DOHH2 (cell line): ENCODE measurements around the gene ARMC9.
"Not testable (repeated sequence)": the region's sequence is repeated elsewhere in the genome, so short reads cannot be mapped to it uniquely, and the experiment has no call there.

Source experiments
- H3F3A ChIP-seq: fragments of 200-600 bp; sonication (generic), shearing (Covaris generic); 2 replicates; pipeline ENCODE4 v1.6.0; 2016; ENCODE audit warnings: antibody characterized with exemption, mild to moderate bottlenecking; ENCODE audit not compliant: control insufficient read depth, insufficient read depth
- H3K27ac ChIP-seq: fragments of 200-600 bp; sonication (generic); 2 replicates; pipeline ENCODE4 v1.5.1; 2014; ENCODE audit warnings: low read depth, mild to moderate bottlenecking, low read length, moderate library complexity
- H3K27me3 ChIP-seq: fragments of 200-600 bp; sonication (generic); 2 replicates; pipeline ENCODE4 v1.6.1; 2014; ENCODE audit warnings: mild to moderate bottlenecking, low read length, mixed read lengths; ENCODE audit not compliant: control insufficient read depth
- H3K36me3 ChIP-seq: fragments of 200-600 bp; sonication (generic); 2 replicates; pipeline ENCODE4 v1.6.1; 2014; ENCODE audit warnings: mild to moderate bottlenecking, low read length, moderate library complexity, mixed read lengths; ENCODE audit not compliant: control insufficient read depth
- H3K4me1 ChIP-seq: fragments of 200-600 bp; sonication (generic); 2 replicates; pipeline ENCODE4 v1.6.1; 2014; ENCODE audit warnings: mild to moderate bottlenecking, low read length, mixed read lengths; ENCODE audit not compliant: control insufficient read depth
- H3K4me2 ChIP-seq: fragments of 200-600 bp; sonication (generic); 2 replicates; pipeline ENCODE4 v1.6.0; 2014; ENCODE audit warnings: mild to moderate bottlenecking, low read length, moderate library complexity
- H3K4me3 ChIP-seq: fragments of 200-600 bp; sonication (generic); 2 replicates; pipeline ENCODE4 v1.5.1; 2014; ENCODE audit warnings: mild to moderate bottlenecking, low read length, mixed read lengths
- H3K79me2 ChIP-seq: fragments of 200-600 bp; sonication (generic); 2 replicates; pipeline ENCODE4 v1.6.1; 2014; ENCODE audit warnings: mild to moderate bottlenecking, low read length, mixed read lengths; ENCODE audit not compliant: control insufficient read depth
- H3K9me2 ChIP-seq: fragments of 200-600 bp; sonication (generic); replicated peaks from 2 replicates; pipeline ENCODE4 v1.6.1; 2014; ENCODE audit warnings: mild to moderate bottlenecking, low read length, mixed read lengths; ENCODE audit not compliant: control insufficient read depth
- H3K9me3 ChIP-seq: fragments of 200-600 bp; sonication (generic); 2 replicates; pipeline ENCODE4 v1.6.1; 2014; ENCODE audit warnings: antibody characterized with exemption, low read length, mixed read lengths; ENCODE audit not compliant: control insufficient read depth, insufficient read depth
- H4K20me1 ChIP-seq: fragments of 200-600 bp; sonication (generic); 2 replicates; pipeline ENCODE4 v1.6.0; 2014; ENCODE audit warnings: low read depth, mild to moderate bottlenecking, antibody characterized with exemption, low read length, moderate library complexity; ENCODE audit not compliant: control insufficient read depth, insufficient read depth
- EZH2phosphoT487 ChIP-seq: fragments of 200-600 bp; sonication (generic); IDR thresholded peaks from 2 replicates; pipeline ENCODE4 v1.6.1; 2017; ENCODE audit warnings: borderline replicate concordance, mild to moderate bottlenecking, antibody characterized with exemption, low read length, moderate library complexity, mixed read lengths
- TF ChIP-seq, protein P1 (sequence below): fragments of 200-600 bp; sonication (generic); IDR thresholded peaks from one replicate; pipeline ENCODE4 v1.5.1; 2014; ENCODE audit warnings: antibody characterized with exemption, mild to moderate bottlenecking, low read depth, low read length; ENCODE audit not compliant: poor library complexity, severe bottlenecking

Gene ARMC9

DNA sequence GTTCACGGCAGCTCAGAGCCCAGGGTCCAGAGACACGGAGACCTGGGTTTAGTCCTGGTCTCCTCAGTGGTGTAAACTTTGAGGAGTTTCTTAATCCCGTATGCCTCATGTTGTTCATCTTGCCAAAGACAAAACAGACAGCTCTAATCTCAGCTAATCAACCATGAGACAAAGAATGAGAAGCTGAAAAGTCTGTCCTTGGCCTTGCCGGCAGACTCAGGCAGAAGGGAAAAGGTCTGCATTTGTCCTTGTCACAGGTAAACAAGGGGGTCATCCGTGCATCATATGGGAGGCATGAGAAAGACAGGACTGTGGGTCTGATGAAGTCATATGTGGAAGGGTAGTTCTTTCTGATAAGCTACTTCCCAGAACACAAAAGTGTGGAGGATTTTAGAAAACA is 1.8 kb upstream of the ARMC9 start:
- H3K4me1 ChIP-seq, result peaks cover 12% of the 10 kb centered on the region
- H3K27ac ChIP-seq, result no peak overlapping the region
- no peaks in the 10 kb centered on the region; the same call in 1 of the 2 replicates for H3K79me2 ChIP-seq
- no peaks in the 10 kb centered on the region for H4K20me1 ChIP-seq
- no peaks in the 10 kb centered on the region for H3K9me3 ChIP-seq
- no peaks in the 10 kb centered on the region for H3K9me2 ChIP-seq
- no peak for TF ChIP-seq EZH2phosphoT487
- TF ChIP-seq, protein P1, sequence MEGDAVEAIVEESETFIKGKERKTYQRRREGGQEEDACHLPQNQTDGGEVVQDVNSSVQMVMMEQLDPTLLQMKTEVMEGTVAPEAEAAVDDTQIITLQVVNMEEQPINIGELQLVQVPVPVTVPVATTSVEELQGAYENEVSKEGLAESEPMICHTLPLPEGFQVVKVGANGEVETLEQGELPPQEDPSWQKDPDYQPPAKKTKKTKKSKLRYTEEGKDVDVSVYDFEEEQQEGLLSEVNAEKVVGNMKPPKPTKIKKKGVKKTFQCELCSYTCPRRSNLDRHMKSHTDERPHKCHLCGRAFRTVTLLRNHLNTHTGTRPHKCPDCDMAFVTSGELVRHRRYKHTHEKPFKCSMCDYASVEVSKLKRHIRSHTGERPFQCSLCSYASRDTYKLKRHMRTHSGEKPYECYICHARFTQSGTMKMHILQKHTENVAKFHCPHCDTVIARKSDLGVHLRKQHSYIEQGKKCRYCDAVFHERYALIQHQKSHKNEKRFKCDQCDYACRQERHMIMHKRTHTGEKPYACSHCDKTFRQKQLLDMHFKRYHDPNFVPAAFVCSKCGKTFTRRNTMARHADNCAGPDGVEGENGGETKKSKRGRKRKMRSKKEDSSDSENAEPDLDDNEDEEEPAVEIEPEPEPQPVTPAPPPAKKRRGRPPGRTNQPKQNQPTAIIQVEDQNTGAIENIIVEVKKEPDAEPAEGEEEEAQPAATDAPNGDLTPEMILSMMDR, result no peak
- H3K4me3 ChIP-seq, result no peak overlapping the region
- H3F3A ChIP-seq, result no peaks in the 10 kb centered on the region
- no peaks in the 10 kb centered on the region for H3K27me3 ChIP-seq
- no peaks in the 10 kb centered on the region for H3K36me3 ChIP-seq
- H3K4me2 ChIP-seq, result no peak overlapping the region

DNA sequence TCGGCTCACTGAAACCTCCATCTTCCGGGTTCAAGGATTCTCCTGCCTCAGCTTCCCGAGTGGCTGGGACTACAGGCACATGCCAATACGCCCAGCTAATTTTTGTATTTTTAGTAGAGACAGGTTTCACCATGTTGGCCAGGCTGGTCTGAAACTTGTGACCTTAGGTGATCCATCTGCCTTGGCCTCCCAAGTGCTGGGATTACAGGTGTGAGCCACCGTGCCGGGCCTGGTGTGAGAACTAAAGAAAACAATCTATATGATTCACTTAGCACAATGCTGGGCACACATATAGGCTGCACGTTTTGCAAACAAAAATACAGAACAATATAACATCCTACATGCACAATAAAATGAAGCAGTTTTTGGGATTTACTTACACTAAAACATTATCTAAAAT is 1.2 kb upstream of the ARMC9 start:
- H3K36me3 ChIP-seq, H3K79me2 ChIP-seq, H4K20me1 ChIP-seq, H3K27me3 ChIP-seq, H3K27ac ChIP-seq, H3K4me3 ChIP-seq, H3K4me2 ChIP-seq, H3K9me2 ChIP-seq, H3K9me3 ChIP-seq, H3F3A ChIP-seq: not testable (repeated sequence)
- peaks cover 12% of the 10 kb centered on the region for H3K4me1 ChIP-seq

DNA sequence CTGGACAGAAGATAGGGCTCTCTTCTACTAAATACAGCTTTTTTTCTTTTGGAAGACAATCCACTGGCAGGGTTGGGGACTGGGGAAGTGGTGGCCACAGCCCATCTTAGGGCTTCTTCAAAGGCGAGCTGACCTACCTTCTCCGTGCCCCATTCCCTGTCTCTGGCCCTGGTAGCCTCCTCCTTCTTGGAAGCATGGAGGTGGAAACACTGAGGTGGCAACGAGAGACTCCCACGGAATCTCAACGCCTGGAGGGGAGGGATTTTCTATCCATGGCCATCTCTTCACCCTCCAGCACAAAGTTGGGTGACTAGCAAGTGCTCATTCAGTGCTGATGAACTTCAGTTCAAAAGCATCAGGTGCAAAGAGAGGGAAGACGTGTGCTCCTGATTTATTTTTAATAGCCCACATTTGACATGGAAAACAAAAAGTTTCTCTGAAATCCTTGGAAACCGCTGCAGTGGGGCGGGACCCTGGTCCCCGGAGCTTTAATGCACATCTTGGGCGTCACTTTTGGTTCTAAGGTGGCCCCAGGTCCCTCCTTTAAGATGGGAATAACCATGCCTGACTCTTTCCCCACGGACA is 633 bp upstream of the ARMC9 start:
- H3K9me3 ChIP-seq, result no peaks in the 10 kb centered on the region
- no peaks in the 10 kb centered on the region for H4K20me1 ChIP-seq
- H3F3A ChIP-seq, result no peaks in the 10 kb centered on the region
- no peaks in the 10 kb centered on the region for H3K27me3 ChIP-seq
- no peak for TF ChIP-seq EZH2phosphoT487
- TF ChIP-seq, protein P1, result no peak
- H3K4me3 ChIP-seq, result peak overlapping the region; percentile 85
- H3K9me2 ChIP-seq, result no peaks in the 10 kb centered on the region
- H3K4me2 ChIP-seq, result peak overlapping the region; percentile 52
- H3K4me1 ChIP-seq, result peaks cover 12% of the 10 kb centered on the region
- no peaks in the 10 kb centered on the region for H3K36me3 ChIP-seq
- no peaks in the 10 kb centered on the region; the same call in 1 of the 2 replicates for H3K79me2 ChIP-seq
- no peak overlapping the region for H3K27ac ChIP-seq

DNA sequence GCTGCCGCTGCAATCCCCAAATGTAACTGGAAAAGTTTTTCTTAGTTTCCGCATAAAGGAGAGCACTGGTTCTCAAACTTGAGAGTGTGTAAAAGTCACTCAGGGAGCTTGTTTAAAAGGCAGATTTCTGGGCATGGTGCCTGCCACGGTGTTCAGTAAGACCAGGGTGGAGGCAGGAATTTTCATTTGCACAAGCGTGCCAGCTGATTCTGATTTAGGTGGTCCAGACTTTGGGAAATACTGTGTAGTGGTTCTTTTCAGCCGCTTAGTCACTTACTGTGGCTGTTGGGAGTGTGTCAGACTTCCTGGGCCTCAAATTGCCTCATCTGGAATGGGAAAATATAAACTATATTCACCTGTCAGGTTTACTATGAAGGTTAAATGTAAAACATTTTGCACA is 788 bp downstream of the ARMC9 start:
- TF ChIP-seq, protein P1, result no peak
- no peak for TF ChIP-seq EZH2phosphoT487
- Histone ChIP-seq H3K79me2 (no peaks in the 10 kb centered on the region; the same call in 1 of the 2 replicates), H4K20me1 (no peaks in the 10 kb centered on the region), H3K36me3 (no peaks in the 10 kb centered on the region), H3K27me3 (no peaks in the 10 kb centered on the region), H3K4me2 (peak overlapping the region; percentile 52), H3K4me3 (peak overlapping the region; percentile 85), H3K9me3 (no peaks in the 10 kb centered on the region), H3K4me1 (peaks cover 12% of the 10 kb centered on the region), H3F3A (no peaks in the 10 kb centered on the region), H3K27ac (no peak overlapping the region), H3K9me2 (no peaks in the 10 kb centered on the region)
